OCI-M1 (cell line): ENCODE results near the gene LENEP.

Source experiments
- DNase-seq: peaks from one replicate; lab custom pipeline; 2025; lab: John Stamatoyannopoulos, UW

Gene LENEP

DNA sequence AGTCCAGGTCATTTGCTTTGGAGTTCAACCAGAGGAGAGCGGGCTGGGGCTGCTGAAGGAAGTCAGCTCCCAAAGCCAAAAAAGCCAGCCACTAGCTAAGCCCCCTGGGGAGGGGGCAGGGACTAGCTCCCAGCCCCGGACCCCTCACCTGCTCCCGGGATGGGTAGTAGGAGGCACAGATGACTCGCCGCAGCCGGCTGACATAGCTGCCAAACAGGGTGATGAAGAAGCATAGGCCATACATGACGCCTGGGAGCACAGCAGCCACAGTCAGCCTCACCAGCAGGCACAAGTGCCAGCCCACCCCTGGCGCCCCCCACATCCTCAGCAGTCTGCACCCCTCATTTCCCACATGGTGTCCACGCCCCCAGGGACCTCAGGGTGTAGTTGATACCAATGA, 32.8 kb downstream of the LENEP start:
- DNase-seq = no peak

DNA sequence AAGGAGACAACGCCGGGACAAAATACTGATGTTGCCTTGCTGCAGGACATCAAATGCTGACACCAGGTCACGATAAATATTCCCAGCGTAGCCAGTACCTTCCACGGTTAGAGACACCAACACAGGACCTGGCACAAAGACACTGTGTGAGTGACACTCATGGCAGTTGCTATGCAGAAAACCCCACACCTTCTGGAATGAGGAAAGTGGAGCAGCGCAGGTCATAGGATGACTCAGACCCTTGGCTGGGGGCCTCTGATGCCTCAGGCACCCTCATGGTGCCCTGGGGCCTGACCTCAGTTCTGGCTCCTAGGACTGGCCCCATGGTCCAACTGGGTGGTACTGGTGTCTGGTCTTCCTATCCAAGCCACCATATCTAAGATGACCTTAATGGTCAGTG, 33.2 kb downstream of the LENEP start:
- DNase-seq = no peak

- no peak for DNase-seq
These were observed 36.3 kb downstream of the LENEP start for GRCh38 chr1:155029513-155030242.

DNA sequence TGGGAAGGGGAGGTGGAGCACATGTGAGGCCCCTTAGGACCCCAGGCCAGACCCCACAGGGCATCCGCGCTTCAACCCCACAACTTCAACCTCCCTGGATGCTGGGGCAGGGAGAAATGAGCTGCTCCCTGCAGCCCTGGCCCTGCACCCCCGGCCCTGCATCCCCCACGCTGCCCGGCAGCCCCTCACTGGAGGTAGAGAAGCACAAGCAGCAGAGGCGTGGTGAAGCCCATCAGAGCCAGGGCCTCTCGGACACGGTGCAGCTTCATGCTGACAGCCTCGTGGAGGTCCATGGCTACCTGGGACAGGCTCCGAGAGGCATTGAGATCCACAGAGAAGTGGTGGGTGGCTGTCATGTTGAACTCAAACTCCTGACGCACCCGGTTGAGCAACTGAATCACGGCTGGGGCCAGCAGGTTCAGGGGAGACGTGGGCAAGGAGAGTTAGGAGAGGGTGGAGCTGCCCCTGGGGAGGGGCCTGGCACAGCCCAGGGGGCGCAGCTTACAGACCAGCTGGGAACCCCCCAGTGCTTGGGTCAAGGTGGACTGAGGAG, 36.9 kb downstream of the LENEP start:
- DNase-seq = no peak

DNA sequence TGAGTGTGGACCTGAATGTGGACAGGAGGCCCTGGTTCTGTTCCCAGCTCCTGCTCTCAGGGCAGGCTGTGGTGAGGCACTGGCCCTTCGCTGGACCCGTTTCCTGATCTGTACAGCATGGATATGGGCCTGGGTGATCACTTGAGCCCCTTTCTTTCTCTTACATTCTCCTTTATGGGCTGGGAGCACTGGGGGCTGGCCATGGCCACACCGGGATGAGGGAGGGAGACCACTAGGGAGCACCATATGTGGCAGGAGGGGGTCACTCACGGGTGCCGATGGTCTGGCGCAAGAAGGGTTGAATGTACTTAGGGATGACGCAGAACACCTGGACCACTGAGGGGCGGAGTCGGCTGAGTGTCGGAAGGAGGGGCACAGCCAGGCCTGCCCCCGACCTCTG, 37.5 kb downstream of the LENEP start:
- no peak for DNase-seq

- DNase-seq = no peak
These were observed 39.5 kb downstream of the LENEP start for GRCh38 chr1:155032886-155033285.

DNA sequence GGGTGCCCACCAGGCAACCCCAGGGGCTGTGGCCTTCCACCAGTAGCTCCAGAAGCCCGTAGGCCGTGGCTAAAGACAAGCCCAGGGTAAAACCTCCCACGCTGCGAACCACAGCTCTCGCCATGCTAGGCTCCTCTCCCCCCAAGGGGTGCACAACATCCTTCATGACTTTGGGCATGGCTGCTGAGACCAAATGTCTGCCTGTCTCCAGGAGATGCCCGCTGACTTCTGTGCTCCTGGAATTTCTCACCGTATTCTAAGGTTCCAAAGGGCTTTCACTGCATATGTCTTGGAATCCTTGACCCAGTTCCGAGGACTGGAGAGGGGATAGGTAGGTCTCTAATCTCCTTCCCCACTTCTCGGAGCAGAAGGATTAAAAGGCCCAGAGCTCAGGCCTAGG, 40.1 kb downstream of the LENEP start, which contains the start of the genes DCST1 and DCST2:
Gene DCST1 (plus strand): TSS at position 301 of the 400 bp plus-strand sequence. CDS start 213 bp downstream, outside the sequence.
Gene DCST2 (minus strand): TSS at position 258 of the 400 bp plus-strand sequence. CDS start 80 bp downstream, at position 178.
- DNase-seq = no peak

DNA sequence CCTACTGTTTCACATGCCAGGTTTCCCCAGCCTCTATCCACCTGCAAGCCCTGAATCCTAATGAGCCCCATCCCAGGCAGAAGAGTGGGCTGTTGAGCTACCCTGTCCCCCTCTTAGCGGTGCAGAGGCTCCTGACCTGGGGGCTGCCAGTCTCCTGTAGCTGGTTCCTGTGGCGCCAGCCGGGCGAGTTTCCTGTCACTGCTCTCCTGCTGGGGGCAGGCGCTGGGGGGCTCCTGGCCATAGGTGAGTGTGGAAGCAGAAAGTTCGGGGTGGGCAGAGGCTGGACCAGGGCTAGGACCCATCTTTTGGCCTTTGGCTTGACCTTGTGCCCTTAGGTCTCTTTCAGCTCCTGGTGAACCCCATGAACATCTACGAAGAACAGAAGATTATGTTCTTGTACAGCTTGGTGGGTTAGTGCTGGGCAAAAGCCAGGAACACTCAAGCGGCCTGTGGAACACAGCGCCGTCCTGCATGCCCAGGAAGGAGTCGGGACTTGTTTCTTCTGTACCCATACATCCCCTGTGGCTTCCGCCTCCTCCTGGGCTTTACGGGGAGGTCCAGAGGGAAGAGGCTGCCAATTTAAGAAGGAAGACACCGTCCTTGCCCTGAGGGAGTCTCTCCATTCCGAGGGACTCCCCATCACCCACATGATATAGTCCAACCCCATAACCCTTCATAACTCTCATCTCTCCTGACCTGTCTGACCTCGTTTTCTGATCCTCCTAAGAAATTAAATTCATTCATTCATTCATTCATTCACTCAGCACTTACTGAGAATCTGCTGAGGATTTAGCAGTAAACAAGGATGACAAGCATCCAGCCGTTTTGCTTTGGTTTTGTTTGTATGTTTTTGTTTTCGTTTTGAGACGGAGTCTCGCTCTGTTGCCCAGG, 41.2 kb downstream of the LENEP start:
- DNase-seq = no peak

DNA sequence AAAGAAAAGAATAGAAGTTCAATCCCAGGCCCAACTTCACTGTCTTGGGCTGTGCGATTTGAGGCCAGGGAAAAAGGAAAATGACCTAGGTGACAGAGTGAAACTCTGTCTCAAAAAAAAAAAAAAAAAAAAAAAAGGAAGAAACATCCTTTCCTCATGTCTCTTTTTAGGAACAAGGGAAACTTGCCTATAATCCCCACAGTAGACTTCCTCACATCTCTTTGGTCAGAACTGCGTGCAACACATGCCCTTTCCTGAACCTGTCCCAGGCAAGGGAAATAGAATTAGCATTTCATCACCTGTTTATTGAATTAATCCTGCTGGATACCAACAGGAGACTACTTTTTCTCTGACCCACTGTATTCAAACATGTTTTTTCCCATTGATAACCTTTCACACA, 42.5 kb downstream of the LENEP start:
- no peak for DNase-seq

- DNase-seq = no peak
These were observed 43.7 kb downstream of the LENEP start for GRCh38 chr1:155037043-155037442.

DNA sequence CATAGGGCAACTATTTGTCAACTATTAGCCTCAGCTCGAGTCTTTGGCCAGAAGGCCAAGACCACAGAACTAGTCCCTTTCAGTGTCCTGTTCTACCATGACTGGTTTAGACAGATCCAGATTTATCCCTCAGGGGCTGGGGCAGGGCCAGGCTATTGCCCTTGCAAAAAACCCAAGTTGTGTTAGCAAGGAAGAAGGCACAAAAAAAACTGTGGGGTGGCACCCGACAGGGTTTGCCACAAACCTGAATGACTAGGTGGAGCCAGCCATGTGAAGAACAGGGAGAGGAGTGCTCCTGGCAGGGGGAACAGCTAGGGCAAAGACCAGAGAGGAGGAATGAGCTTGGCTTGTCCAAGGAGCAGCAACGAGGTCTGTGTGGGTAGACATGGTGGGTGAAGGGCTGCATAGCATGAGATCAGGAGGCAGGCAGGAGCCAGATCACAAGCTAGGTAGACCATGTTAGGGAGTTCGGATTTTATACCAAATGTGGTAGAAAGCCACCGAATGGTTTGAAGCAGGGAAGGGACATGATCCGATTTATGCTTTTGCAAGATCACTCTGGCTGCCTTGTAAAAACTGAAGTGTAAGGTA, 44.6 kb downstream of the LENEP start:
- no peak for DNase-seq

DNA sequence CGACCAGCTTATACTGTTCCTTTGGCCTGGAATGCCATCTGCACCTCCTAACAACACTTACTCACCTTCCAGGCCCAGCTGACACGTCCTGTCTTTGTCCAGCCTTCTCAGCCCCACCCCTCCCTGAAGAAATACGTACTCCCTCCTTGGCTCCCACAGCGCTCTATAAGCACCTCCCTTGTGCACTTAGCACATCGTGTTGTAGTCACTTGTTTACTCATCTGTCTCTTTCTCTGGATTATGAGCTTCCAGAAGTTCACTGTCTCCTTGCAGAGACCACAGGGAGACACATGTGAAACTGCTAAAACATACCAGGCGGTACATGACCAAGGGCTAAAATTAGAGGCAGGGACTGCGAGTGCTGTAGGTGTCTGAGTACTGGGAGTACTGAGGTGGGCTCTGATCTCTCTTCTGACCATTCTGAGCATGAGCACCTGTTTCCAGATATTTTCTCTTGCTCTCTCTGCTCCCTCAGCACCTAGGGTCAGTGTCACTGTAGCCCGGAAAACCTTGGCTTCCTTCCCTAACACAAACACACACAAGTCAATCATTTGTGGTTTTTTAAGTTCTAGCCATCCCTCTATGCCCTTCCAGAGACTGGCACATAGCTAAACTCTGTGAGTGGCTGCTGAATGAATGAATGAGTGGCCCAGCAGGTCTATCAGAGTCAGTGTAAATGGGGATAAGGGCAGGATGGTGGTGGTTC, 45.4 kb downstream of the LENEP start:
- no peak for DNase-seq

DNA sequence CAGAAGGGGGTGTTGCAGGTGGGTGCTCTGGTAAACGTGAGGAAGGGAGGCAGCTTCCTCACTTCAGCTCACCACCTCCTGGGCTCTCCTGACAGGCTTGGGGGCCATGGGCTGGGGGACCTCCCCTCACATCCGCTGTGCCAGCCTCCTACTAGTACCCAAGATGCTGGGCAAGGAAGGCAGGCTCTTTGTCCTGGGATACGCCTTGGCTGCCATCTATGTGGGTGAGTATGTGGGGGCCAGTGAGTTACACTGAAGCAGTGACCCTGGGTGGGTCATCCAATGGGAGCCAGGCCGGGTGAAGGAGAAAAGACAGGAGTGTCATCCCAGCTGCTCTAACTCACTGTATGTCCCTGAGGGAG, 45.9 kb downstream of the LENEP start:
- no peak for DNase-seq

GRCh38 chr1:155040358-155041093, 47.1 kb downstream of the LENEP start:
- DNase-seq = no peak

DNA sequence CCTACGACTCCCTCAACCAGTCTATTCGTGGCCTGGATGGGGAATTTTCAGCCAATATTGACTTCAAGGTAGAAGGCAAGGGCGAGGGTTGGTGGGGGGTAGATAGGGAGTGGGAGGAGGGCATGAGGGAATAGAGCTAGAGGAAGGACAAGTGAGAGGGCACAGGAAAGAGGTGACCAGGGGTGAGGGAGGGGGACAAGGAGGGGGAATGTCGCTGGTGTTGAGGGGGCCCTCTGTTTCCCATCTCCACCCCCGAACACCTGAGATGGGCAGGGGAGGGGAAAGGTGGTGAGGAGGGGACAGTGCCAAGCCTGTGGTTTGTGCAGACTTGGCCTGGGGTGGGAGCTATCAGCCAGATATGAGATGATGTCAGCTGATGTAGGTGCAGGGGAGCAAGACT, 49.4 kb downstream of the LENEP start:
- DNase-seq = no peak

DNA sequence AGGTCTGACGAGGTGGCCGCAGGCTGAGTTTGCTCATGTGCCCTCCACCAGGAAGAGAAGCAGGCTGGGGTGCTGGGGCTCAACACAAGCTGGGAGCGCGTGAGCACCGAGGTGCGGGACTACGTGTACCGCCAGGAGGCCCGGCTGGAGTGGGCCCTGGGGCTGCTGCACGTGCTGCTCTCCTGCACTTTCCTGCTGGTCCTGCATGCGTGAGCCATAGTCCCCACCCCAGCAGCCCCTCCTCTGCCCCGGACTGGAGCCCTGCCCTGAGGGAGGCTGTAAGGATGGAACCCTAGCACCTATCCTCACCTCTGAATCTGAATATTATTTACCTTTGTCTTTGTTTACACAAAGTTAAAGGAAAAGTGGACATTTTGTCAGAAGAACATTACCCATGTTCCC, 49.9 kb downstream of the LENEP start:
- DNase-seq = no peak

- DNase-seq = no peak
These were observed 50.4 kb downstream of the LENEP start for GRCh38 chr1:155043793-155044192.
